Osteocyte (in vitro differentiated cells): ENCODE measurements around the gene AP2A1. TPM values are rescaled to one million over a fixed set of nuclear protein-coding genes. Genes with fewer than 3 reads are reported as not detected.

ENCODE experiments used
- DNase-seq: peaks from one replicate; pipeline ENCODE4 v3.0.0; 2021; ENCODE audit warnings: mixed read lengths; ENCODE audit not compliant: unreplicated experiment; ENCODE audit errors: extremely low spot score
- H3K27ac Mint-ChIP-seq: one replicate; pipeline ENCODE4 v1.8.0; 2021; ENCODE audit warnings: mild to moderate bottlenecking, mixed read lengths; ENCODE audit not compliant: unreplicated experiment
- H3K27me3 Mint-ChIP-seq: one replicate; pipeline ENCODE4 v1.8.0; 2021; ENCODE audit warnings: mixed read lengths; ENCODE audit not compliant: unreplicated experiment
- H3K36me3 Mint-ChIP-seq: one replicate; pipeline ENCODE4 v1.8.0; 2021; ENCODE audit warnings: mixed read lengths; ENCODE audit not compliant: unreplicated experiment
- H3K4me1 Mint-ChIP-seq: one replicate; pipeline ENCODE4 v1.8.0; 2021; ENCODE audit warnings: mixed read lengths; ENCODE audit not compliant: unreplicated experiment
- H3K4me3 Mint-ChIP-seq: one replicate; pipeline ENCODE4 v1.8.0; 2021; ENCODE audit warnings: mild to moderate bottlenecking, moderate library complexity, mixed read lengths; ENCODE audit not compliant: unreplicated experiment
- H3K9me3 Mint-ChIP-seq: one replicate; pipeline ENCODE4 v1.8.0; 2021; ENCODE audit warnings: mixed read lengths; ENCODE audit not compliant: unreplicated experiment
- total RNA-seq: library from RNA; stranded (reverse); gene quantifications from 2 replicates; pipeline ENCODE4 v1.2.1, GENCODE V29; 2021
- TF ChIP-seq, protein P1 (sequence below): fragments of 200-600 bp; sonication (generic); IDR thresholded peaks from 2 replicates; pipeline ENCODE4 v1.5.0; 2021; ENCODE audit warnings: antibody characterized with exemption, mild to moderate bottlenecking, moderate library complexity

AP2A1 gene
- total RNA-seq, 1 donor from 2014 or later = 133 TPM

DNA sequence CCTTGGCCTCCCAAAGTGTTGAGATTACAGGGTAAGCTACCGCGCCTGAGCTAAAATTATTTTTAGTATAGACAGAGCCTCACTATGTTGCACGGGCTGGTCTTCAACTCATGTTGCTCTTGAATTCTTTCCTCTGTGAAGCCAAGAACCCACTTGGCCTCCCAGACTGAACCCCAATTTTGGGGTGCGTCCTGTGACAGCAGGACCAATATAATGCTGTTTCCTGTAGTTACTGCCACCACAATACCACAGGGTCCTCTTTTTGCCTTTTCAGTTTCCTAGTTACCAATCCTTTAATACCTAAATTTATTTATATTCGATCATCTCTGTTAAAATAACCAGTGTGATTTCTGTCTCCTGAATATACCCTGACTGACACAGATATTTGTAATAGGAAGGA, 36.6 kb upstream of the AP2A1 start:
- H3K27me3 Mint-ChIP-seq = no peaks in the 10 kb centered on the region
- no peaks in the 10 kb centered on the region for H3K36me3 Mint-ChIP-seq
- H3K9me3 Mint-ChIP-seq = no peaks in the 10 kb centered on the region
- no peak overlapping the region for H3K4me3 Mint-ChIP-seq
- TF ChIP-seq, protein P1, sequence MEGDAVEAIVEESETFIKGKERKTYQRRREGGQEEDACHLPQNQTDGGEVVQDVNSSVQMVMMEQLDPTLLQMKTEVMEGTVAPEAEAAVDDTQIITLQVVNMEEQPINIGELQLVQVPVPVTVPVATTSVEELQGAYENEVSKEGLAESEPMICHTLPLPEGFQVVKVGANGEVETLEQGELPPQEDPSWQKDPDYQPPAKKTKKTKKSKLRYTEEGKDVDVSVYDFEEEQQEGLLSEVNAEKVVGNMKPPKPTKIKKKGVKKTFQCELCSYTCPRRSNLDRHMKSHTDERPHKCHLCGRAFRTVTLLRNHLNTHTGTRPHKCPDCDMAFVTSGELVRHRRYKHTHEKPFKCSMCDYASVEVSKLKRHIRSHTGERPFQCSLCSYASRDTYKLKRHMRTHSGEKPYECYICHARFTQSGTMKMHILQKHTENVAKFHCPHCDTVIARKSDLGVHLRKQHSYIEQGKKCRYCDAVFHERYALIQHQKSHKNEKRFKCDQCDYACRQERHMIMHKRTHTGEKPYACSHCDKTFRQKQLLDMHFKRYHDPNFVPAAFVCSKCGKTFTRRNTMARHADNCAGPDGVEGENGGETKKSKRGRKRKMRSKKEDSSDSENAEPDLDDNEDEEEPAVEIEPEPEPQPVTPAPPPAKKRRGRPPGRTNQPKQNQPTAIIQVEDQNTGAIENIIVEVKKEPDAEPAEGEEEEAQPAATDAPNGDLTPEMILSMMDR = no peak
- no peak for DNase-seq
- H3K27ac Mint-ChIP-seq = no peak overlapping the region
- H3K4me1 Mint-ChIP-seq = no peaks in the 10 kb centered on the region

GRCh38 chr19:49738268-49738667, 28.5 kb upstream of the AP2A1 start:
- H3K27ac Mint-ChIP-seq = no peak overlapping the region
- TF ChIP-seq, protein P1 = no peak
- DNase-seq = no peak
- H3K36me3 Mint-ChIP-seq = no peaks in the 10 kb centered on the region
- no peak overlapping the region for H3K4me3 Mint-ChIP-seq
- no peaks in the 10 kb centered on the region for H3K27me3 Mint-ChIP-seq
- H3K9me3 Mint-ChIP-seq = no peaks in the 10 kb centered on the region
- no peaks in the 10 kb centered on the region for H3K4me1 Mint-ChIP-seq

DNA sequence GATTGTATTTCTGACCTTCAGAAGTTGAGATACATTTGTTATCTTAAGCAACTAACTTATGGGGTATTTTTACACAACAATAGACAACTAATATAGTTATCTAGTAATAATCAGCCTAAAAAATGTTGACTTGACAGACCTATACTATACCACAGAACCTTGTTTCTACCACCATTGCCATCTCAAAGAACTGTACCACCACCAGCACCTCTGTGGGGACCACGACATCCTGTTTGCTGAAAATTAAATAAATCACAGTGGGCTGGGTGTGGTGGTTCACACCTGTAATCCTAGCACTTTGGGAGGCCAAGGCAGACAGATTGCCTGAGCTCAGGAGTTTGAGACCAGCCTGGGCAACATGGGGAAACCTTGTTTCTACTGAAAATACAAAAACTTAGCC, 27.7 kb upstream of the AP2A1 start:
- no peak overlapping the region for H3K27ac Mint-ChIP-seq
- H3K4me1 Mint-ChIP-seq = no peaks in the 10 kb centered on the region
- TF ChIP-seq, protein P1 = no peak
- H3K36me3 Mint-ChIP-seq = no peaks in the 10 kb centered on the region
- no peaks in the 10 kb centered on the region for H3K27me3 Mint-ChIP-seq
- DNase-seq = no peak
- H3K4me3 Mint-ChIP-seq = no peak overlapping the region
- no peaks in the 10 kb centered on the region for H3K9me3 Mint-ChIP-seq

DNA sequence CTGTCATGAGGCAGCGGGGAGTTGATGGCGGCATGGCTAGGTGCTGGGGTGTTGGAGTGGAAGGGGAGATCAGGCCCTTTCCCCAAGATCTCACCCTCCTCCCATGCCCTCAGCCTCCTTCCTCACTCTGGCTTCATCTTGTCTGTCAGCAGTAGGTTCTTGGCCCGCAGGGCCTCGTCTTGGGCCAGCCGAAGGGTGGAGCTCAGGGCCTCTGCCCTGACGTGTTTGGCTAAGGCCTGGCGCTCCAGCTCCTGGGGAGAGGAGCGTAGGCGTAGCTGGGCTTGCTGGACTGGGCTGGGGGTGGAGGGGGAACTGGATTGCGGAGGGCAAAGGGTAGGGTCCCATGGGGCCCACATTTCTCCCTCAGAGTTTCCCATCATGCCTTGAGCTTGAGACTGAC, 26.9 kb upstream of the AP2A1 start:
- TF ChIP-seq, protein P1 = no peak

DNA sequence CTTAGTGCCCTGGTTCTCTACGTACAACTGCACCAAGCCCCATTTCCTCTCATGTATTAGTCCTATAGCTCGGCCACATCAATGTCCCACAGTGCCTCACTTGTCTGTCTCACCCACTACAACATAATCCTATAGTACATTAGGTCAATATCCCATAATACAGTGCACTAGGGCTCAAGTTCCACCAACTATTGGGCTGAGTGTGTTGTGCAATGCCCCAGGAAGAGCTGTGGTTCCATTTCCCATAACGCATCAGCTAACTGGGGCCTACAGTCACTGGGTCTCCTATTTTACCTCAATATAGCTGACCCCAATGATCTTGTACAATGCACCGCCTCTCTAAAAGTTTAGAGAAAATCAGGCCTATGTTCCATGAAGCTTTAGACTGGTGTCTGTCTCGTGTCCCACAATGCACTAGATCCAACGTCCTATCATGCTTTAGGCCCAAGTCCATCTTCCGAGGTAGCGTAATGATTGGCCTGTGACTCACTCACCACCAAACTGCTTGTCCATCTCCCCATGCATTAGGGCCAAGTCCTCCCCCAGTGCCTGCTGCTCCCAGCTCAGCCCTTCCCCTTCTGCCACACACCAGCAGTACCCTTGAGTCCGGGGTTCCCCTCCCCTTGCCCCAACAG, 25.5 kb upstream of the AP2A1 start:
- Mint-ChIP-seq H3K4me3 (no peak overlapping the region), H3K27me3 (no peaks in the 10 kb centered on the region), H3K36me3 (no peaks in the 10 kb centered on the region), H3K4me1 (no peaks in the 10 kb centered on the region), H3K27ac (no peak overlapping the region), H3K9me3 (no peaks in the 10 kb centered on the region)
- DNase-seq = no peak
- TF ChIP-seq, protein P1 = no peak

More for the DNA sequence above, 26.9 kb upstream of the AP2A1 start:
- no peak for DNase-seq
- no peaks in the 10 kb centered on the region for H3K4me1 Mint-ChIP-seq
- no peaks in the 10 kb centered on the region for H3K9me3 Mint-ChIP-seq
- no peaks in the 10 kb centered on the region for H3K27me3 Mint-ChIP-seq
- H3K4me3 Mint-ChIP-seq = no peak overlapping the region
- no peaks in the 10 kb centered on the region for H3K36me3 Mint-ChIP-seq
- no peak overlapping the region for H3K27ac Mint-ChIP-seq
